RWPE2 (cell line): ENCODE results near the gene OR4C5.
"Not testable (repeated sequence)": the region's sequence is repeated elsewhere in the genome, so short reads cannot be mapped to it uniquely, and the experiment has no call there.

Experiments used
- ATAC-seq: fragments of 200-7000 bp; cut with Tn5 transposase; 3 replicates; pipeline ENCODE4 v1.9.1; 2021; ENCODE audit warnings: low read depth
- DNase-seq: peaks from one replicate; pipeline ENCODE4 v3.0.0-alpha.2; 2020; ENCODE audit warnings: low spot score
- H3K27ac ChIP-seq: fragments of 450-650 bp; 2 replicates; pipeline ENCODE4 v1.5.1; 2017; ENCODE audit warnings: mild to moderate bottlenecking; ENCODE audit not compliant: poor library complexity, severe bottlenecking
- H3K27me3 ChIP-seq: fragments of 250-450 bp; sonication (Bioruptor Pico); 2 replicates; pipeline ENCODE4 v1.5.1; 2021; ENCODE audit warnings: mild to moderate bottlenecking, moderate library complexity; ENCODE audit not compliant: insufficient read depth, poor library complexity, severe bottlenecking
- H3K36me3 ChIP-seq: fragments of 250-450 bp; sonication (Bioruptor Pico); 2 replicates; pipeline ENCODE4 v1.5.1; 2020; ENCODE audit warnings: low read depth, mild to moderate bottlenecking, moderate library complexity
- H3K4me1 ChIP-seq: fragments of 250-450 bp; sonication (Bioruptor Pico); 2 replicates; pipeline ENCODE4 v1.5.1; 2021; ENCODE audit warnings: mild to moderate bottlenecking, moderate library complexity; ENCODE audit not compliant: insufficient read depth, poor library complexity, severe bottlenecking
- H3K4me3 ChIP-seq: fragments of 250-450 bp; sonication (Bioruptor Pico); 2 replicates; pipeline ENCODE4 v1.5.1; 2021; ENCODE audit warnings: mild to moderate bottlenecking, moderate library complexity; ENCODE audit not compliant: severe bottlenecking
- H3K9me3 ChIP-seq: fragments of 250-450 bp; sonication (Bioruptor Pico); 2 replicates; pipeline ENCODE4 v1.5.1; 2021; ENCODE audit warnings: mild to moderate bottlenecking, moderate library complexity; ENCODE audit not compliant: severe bottlenecking
- CTCF ChIP-seq: fragments of 450-650 bp; IDR thresholded peaks from one replicate; pipeline ENCODE4 v1.5.1; 2017; ENCODE audit warnings: mild to moderate bottlenecking, moderate library complexity; ENCODE audit not compliant: poor library complexity, severe bottlenecking

OR4C5 gene

GRCh38 chr11:48366365-48366764, at the start of gene OR4C5:
Gene OR4C5 (minus strand): TSS chr11:48366465. CDS start chr11:48366465, 0 bp downstream.
- ATAC-seq: no peak

GRCh38 chr11:48384670-48385069, 18.4 kb upstream of the OR4C5 start:
- no peaks in the 10 kb centered on the region for H3K27me3 ChIP-seq
- no peak overlapping the region for H3K4me3 ChIP-seq
- TF ChIP-seq CTCF: no peak
- H3K36me3 ChIP-seq: no peaks in the 10 kb centered on the region
- no peak for ATAC-seq
- peaks cover 3% of the 10 kb centered on the region for H3K9me3 ChIP-seq
- DNase-seq: no peak
- H3K27ac ChIP-seq: no peak overlapping the region
- no peaks in the 10 kb centered on the region for H3K4me1 ChIP-seq

More at GRCh38 chr11:48366365-48366764, at the start of gene OR4C5:
- H3K27me3 ChIP-seq: no peaks in the 10 kb centered on the region
- H3K27ac ChIP-seq: no peak within 1 kb of the TSS
- H3K36me3 ChIP-seq: no peaks in the 10 kb centered on the region
- DNase-seq: no peak
- H3K9me3 ChIP-seq: peaks cover 2% of the 10 kb centered on the region
- H3K4me1 ChIP-seq: no peaks in the 10 kb centered on the region
- H3K4me3 ChIP-seq: no peak within 1 kb of the TSS
- TF ChIP-seq CTCF: no peak

DNA sequence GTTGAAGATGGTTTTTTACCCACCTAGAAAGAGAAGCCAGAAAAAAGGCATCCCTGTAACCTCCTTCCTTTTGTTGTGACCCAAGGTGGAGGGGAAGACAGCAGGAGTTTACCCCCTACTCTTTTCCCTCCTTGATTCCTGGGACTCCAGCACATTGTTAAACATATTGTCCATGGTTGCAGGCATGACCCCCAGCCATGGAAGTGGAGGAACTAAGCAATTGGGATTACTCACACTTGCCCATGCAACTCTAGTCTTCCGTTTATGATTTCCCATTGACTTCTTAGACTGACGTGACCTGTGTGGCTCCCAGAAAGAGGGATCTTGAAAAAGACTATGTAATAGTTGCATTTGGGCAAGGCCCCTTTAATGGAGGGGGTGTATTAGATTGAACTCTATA, 17.9 kb upstream of the OR4C5 start:
- not testable (repeated sequence) for H3K4me3 ChIP-seq, ATAC-seq, DNase-seq, H3K27ac ChIP-seq, H3K9me3 ChIP-seq, H3K27me3 ChIP-seq, H3K4me1 ChIP-seq, H3K36me3 ChIP-seq

GRCh38 chr11:48361289-48361688, 5.0 kb downstream of the OR4C5 start:
- not testable (repeated sequence) for H3K4me1 ChIP-seq, H3K9me3 ChIP-seq, ATAC-seq, DNase-seq, H3K27me3 ChIP-seq, H3K4me3 ChIP-seq, H3K27ac ChIP-seq, H3K36me3 ChIP-seq

DNA sequence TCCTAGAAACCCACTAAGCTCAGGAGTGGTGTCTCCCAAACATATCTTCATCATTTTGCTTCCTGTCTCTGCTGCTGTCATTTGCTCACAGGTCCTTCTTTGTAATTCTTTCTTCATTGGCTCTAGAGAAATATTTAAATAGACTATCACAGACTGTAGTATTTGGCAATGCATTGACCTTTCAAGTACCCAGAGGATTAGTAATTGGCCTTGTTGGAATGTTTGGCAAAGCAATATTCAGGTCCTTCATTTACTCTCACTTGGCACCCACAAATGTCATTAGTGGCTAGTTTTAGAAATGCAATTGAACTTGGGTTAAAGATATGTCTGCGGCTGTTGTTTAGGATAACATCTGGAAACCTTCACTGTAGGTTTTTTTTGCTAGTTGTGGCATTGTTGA, 11.6 kb downstream of the OR4C5 start:
- H3K9me3 ChIP-seq: no peaks in the 10 kb centered on the region
- H3K36me3 ChIP-seq: no peaks in the 10 kb centered on the region
- TF ChIP-seq CTCF: no peak
- DNase-seq: no peak
- ATAC-seq: no peak
- H3K27me3 ChIP-seq: no peaks in the 10 kb centered on the region
- H3K4me1 ChIP-seq: no peaks in the 10 kb centered on the region
- no peak overlapping the region for H3K4me3 ChIP-seq
- no peak overlapping the region for H3K27ac ChIP-seq

DNA sequence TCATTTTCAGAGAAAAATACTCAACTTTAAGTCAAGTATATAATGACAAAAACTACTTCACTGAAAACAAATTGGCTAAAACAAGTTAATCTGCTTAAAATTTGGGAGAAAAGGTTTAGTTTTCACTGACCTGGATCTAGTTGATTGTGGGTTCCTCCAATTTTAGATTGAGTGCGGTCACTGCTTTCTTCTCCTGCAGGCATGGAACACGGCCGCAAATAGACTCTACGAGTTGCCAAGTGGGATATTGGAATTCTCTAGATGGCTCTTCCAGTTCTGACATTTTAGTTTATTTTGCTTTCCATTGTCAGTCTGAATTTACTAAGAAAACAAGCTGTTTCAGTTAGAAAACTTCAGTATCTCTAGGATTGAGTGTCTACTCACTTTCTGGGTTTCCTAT, 12.3 kb downstream of the OR4C5 start:
- H3K36me3 ChIP-seq: no peaks in the 10 kb centered on the region
- no peak for TF ChIP-seq CTCF
- no peak overlapping the region for H3K4me3 ChIP-seq
- H3K4me1 ChIP-seq: no peaks in the 10 kb centered on the region
- no peak for ATAC-seq
- no peak for DNase-seq
- H3K27me3 ChIP-seq: no peaks in the 10 kb centered on the region
- no peak overlapping the region for H3K27ac ChIP-seq
- no peaks in the 10 kb centered on the region for H3K9me3 ChIP-seq

GRCh38 chr11:48346286-48346685, 20.0 kb downstream of the OR4C5 start:
- not testable (repeated sequence) for H3K9me3 ChIP-seq, ATAC-seq, H3K4me1 ChIP-seq, H3K27me3 ChIP-seq, H3K27ac ChIP-seq, DNase-seq, H3K4me3 ChIP-seq, H3K36me3 ChIP-seq

DNA sequence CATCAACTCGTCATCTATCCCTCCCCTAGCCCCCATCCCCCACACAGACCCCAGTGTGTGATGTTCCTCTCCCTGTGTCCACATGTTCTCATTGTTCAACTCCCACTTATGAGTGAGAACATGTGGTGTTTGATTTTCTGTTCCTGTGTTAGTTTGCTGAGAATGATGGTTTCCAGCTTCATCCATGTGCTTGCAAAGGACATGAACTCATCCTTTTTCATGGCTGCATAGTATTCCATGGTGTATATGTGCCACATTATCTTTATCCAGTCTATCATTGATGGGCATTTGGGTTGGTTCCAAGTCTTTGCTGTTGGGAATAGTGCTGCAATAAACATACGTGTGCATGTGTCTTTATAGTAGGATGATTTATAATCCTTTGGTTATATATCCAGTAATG, 23.8 kb downstream of the OR4C5 start:
- not testable (repeated sequence) for H3K27me3 ChIP-seq, ATAC-seq, H3K36me3 ChIP-seq, H3K9me3 ChIP-seq, DNase-seq, H3K4me1 ChIP-seq, H3K27ac ChIP-seq, H3K4me3 ChIP-seq
